ENCODE measurements around the gene BLVRA.
"Not testable (repeated sequence)": the region's sequence is repeated elsewhere in the genome, so short reads cannot be mapped to it uniquely, and the experiment has no call there.

The BLVRA gene

GRCh38 chr7:43758029-43758821 is at the start of gene BLVRA:
TSS of gene BLVRA (plus strand) at chr7:43758680. CDS start at chr7:43771159, 12,479 bp downstream.
- peak; percentile 74 for DNase-seq

- DNase-seq = no peak
These were observed 47.0 kb upstream of the BLVRA start for GRCh38 chr7:43711503-43711902.

- DNase-seq = not testable (repeated sequence)
These were observed 42.5 kb upstream of the BLVRA start for GRCh38 chr7:43715966-43716365.

DNA sequence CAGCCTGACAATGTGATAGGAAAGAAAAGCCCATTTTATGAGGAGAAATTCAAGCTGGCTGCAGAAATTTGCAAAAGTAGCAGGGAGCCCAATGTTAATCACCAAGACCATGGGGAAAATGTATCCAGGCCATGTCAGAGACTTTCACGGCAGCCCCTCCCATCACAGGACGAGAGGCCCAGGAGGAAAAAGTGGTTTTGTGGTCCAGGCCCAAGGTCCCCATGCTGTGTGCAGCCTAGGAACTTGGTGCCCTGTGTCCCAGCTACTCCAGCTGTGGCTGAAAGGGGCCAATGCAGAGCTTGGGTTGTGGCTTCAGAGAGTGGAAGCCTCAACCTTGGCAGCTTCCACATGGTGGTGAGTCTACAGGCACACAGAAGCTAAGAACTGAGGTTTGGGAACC is 41.9 kb upstream of the BLVRA start:
- DNase-seq = no peak

- DNase-seq = no peak
These were observed 37.2 kb upstream of the BLVRA start for GRCh38 chr7:43721193-43721806.

DNA sequence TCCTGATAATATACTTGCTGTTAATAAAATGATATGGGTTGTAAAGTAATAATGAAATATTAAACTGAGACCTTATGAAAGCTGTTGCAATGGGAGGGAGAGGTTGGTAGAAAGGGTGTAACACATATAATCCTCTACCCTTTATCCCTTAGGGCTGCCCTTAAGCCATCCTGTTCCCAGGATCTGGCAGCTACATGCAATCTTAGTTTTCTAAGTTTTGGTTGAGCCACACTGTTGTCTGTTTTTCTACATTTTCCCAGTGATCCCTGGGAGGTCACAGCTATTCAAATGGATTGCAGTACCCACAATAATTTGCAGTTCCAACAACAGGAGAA is 35.5 kb upstream of the BLVRA start:
- DNase-seq = no peak

GRCh38 chr7:43725251-43725650 is 33.2 kb upstream of the BLVRA start:
- DNase-seq = no peak

GRCh38 chr7:43726466-43726865 is 32.0 kb upstream of the BLVRA start:
- no peak for DNase-seq

- DNase-seq = no peak
These were observed 31.5 kb upstream of the BLVRA start for GRCh38 chr7:43727003-43727402.

- DNase-seq = no peak
These were observed 31.0 kb upstream of the BLVRA start for GRCh38 chr7:43727494-43727893.

GRCh38 chr7:43729214-43729923 is 29.1 kb upstream of the BLVRA start, which contains the start of gene COA1:
TSS of gene COA1 (minus strand) at chr7:43729523. CDS start at chr7:43648614, 80,909 bp downstream.
- DNase-seq = peak; percentile 93

DNA sequence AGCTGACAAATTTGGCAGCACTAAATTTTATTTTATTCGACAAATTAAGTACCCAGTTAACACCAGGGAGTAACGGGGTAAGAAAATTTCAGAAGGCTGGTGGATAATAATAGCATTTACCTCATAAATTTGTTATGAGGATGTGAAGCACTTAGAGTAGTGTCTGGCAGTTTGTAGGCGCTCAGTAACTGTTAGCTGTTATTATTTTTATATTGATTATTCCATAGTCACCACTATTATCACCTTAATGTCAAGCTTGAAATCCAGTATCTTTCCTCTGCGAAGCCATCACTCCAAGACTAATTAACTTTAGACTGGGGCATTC is 28.6 kb upstream of the BLVRA start:
- DNase-seq = no peak

DNA sequence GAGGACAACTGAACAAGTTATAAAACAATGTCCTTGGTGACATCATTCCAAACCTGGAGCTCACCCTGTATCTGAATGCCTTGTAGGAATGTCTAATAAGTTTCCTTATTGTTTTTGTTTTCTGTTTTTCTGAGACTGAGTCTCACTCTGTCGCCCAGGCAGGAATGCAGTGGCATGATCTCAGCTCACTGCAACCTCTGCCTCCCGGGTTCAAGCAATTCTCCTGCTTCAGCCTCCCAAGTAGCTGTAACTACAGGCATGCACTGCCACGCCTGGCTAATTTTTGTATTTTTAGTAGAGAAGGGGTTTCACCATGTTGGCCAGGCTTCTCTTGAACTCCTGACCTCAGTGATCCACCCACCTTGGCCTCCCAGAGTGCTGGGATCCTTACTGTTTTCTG is 27.0 kb upstream of the BLVRA start:
- DNase-seq = not testable (repeated sequence)

- DNase-seq = not testable (repeated sequence)
These were observed 23.7 kb upstream of the BLVRA start for GRCh38 chr7:43734575-43735332.

DNA sequence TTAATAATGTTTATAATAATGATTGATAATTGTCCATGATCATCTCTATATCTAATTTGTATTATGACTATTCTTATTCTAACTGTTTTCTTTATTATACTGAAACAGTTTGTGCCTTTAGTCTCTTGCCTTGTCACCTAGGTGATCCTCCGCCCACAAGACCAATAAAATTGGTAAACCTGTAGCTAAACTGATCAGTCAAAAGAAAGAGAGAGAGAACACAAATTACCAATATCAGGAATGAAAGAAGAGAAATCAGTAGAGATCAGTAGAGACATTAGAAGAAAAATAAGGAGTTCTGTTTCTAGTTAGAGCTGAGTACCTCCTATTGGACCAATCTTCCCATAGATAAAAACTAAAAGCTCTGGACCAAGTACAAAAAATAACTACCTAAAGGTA is 23.1 kb upstream of the BLVRA start:
- DNase-seq = no peak

- no peak for DNase-seq
These were observed 22.5 kb upstream of the BLVRA start for GRCh38 chr7:43735802-43736603.

- no peak for DNase-seq
These were observed 20.9 kb upstream of the BLVRA start for GRCh38 chr7:43737467-43738127.

- no peak for DNase-seq
These were observed 15.8 kb upstream of the BLVRA start for GRCh38 chr7:43742692-43743091.

GRCh38 chr7:43747328-43748105 is 11.0 kb upstream of the BLVRA start:
- no peak for DNase-seq

DNA sequence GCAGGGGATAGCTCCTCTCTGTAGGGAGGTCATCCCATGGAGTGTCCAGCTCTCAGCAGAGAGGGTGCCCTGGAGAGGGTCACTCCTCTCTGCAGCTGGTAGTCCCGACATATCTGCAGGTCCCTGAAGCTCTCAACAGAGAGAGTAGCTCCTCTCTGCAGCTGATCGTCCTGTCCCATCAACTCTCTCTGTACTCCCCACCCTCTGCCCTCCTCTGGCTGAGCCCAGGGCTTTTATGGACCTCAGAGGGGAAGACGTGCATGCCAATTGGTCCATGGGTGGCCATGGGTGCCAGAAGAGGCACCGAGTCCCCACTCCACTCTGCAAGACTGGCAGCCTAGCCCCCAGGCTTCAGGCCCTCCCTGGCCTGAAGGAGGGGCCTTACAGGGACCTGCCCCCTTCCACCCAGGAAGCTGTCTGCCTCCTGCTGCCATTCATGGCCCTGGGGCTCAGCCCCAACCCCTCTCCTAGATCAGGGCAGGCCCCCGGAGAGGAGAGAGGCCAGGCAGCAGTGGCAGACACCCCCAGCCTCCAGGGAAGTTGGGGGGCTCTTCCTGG is 9.0 kb upstream of the BLVRA start:
- DNase-seq = no peak

Measured in islet precursor cell (in vitro differentiated cells).